Liver (tissue), 9 donors: Measurements from ENCODE around the gene SLC36A4. TPM values are rescaled to one million over a fixed set of nuclear protein-coding genes. Genes with fewer than 3 reads are reported as not detected.

Source experiments
- DNase-seq: peaks from one replicate; pipeline ENCODE4 v3.0.0-alpha.2; 2017; ENCODE audit warnings: low spot score
- H3K27ac ChIP-seq, 2 donors: one replicate each; pipeline ENCODE4 v1.7.0; 2013; ENCODE audit warnings: inconsistent platforms in 2 of 2, low read length in 2 of 2, control low read depth in 1 of 2, low read depth in 1 of 2, mild to moderate bottlenecking in 1 of 2
- H3K27me3 ChIP-seq, 4 donors: one replicate each; pipeline versions ENCODE4 v1.6.1 to v1.7.0; 2013; ENCODE audit warnings: low read length in 3 of 4, inconsistent platforms in 1 of 4, mild to moderate bottlenecking in 1 of 4, moderate library complexity in 1 of 4; ENCODE audit not compliant: control insufficient read depth in 4 of 4, insufficient read depth in 4 of 4
- H3K36me3 ChIP-seq, 4 donors: one replicate each; pipeline versions ENCODE4 v1.6.1 to v1.7.0; 2013; ENCODE audit warnings: low read length in 3 of 4, mild to moderate bottlenecking in 3 of 4, low read depth in 1 of 4, moderate library complexity in 1 of 4; ENCODE audit not compliant: control insufficient read depth in 4 of 4, insufficient read depth in 3 of 4
- H3K4me1 ChIP-seq, 4 donors: one replicate each; pipeline versions ENCODE4 v1.6.1 to v1.7.0; 2013; ENCODE audit warnings: low read length in 3 of 4, mild to moderate bottlenecking in 3 of 4, moderate library complexity in 1 of 4; ENCODE audit not compliant: control insufficient read depth in 4 of 4, insufficient read depth in 4 of 4
- H3K4me3 ChIP-seq, 3 donors: one replicate each; pipeline versions ENCODE4 v1.6.1 to v1.7.0; 2013; ENCODE audit warnings: low read length in 3 of 3, control low read depth in 1 of 3, low read depth in 1 of 3, mild to moderate bottlenecking in 1 of 3
- H3K9ac ChIP-seq, 2 donors: one replicate each; pipeline ENCODE4 v1.7.0; 2013; ENCODE audit warnings: low read length in 2 of 2, mild to moderate bottlenecking in 2 of 2, moderate library complexity in 2 of 2, control low read depth in 1 of 2, low read depth in 1 of 2
- H3K9me3 ChIP-seq, 4 donors: one replicate each; pipeline versions ENCODE4 v1.6.1 to v1.7.0; 2013; ENCODE audit warnings: low read length in 3 of 4; ENCODE audit not compliant: control insufficient read depth in 4 of 4
- CTCF ChIP-seq: fragments of 150-350 bp; IDR thresholded peaks from 2 replicates; pipeline ENCODE4 v1.5.1; 2017; ENCODE audit warnings: improper control_type of control experiment, low read depth, low read length; ENCODE audit not compliant: missing input control
- EGR1 ChIP-seq, 2 donors: IDR thresholded peaks; 2 replicates each; pipeline ENCODE4 v1.6.1; 2016 to 2018; ENCODE audit warnings: antibody characterized with exemption in 2 of 2, low read depth in 2 of 2
- FOXA1 ChIP-seq: IDR thresholded peaks from 2 replicates; pipeline ENCODE4 v1.6.1; 2016; ENCODE audit warnings: antibody characterized with exemption
- FOXA2 ChIP-seq: IDR thresholded peaks from 2 replicates; pipeline ENCODE4 v1.6.1; 2016; ENCODE audit warnings: antibody characterized with exemption
- GABPA ChIP-seq, 2 donors: IDR thresholded peaks in 1 of 2; conservative IDR thresholded peaks in 1 of 2; 2 replicates each; pipeline ENCODE4 v1.6.1; 2016; ENCODE audit warnings: antibody characterized with exemption in 2 of 2, mild to moderate bottlenecking in 1 of 2, moderate library complexity in 1 of 2
- HNF4G ChIP-seq: IDR thresholded peaks from 2 replicates; pipeline ENCODE4 v1.6.1; 2016; ENCODE audit warnings: antibody characterized with exemption
- JUND ChIP-seq, 2 donors: IDR thresholded peaks; 2 replicates each; pipeline ENCODE4 v1.6.1; 2016; ENCODE audit warnings: antibody characterized with exemption in 2 of 2
- NR2F2 ChIP-seq: IDR thresholded peaks from 2 replicates; pipeline ENCODE4 v1.6.1; 2016; ENCODE audit warnings: antibody characterized with exemption
- RAD21 ChIP-seq, 2 donors: IDR thresholded peaks; 2 replicates each; pipeline ENCODE4 v1.6.1; 2016; ENCODE audit warnings: antibody characterized with exemption in 2 of 2, mild to moderate bottlenecking in 2 of 2
- RXRA ChIP-seq, 2 donors: IDR thresholded peaks; 2 replicates each; pipeline ENCODE4 v1.6.1; 2017 to 2018; ENCODE audit warnings: antibody characterized with exemption in 2 of 2, mild to moderate bottlenecking in 1 of 2
- SP1 ChIP-seq: IDR thresholded peaks from 2 replicates; pipeline ENCODE4 v1.6.1; 2018; ENCODE audit warnings: antibody characterized with exemption, mild to moderate bottlenecking
- TAF1 ChIP-seq: conservative IDR thresholded peaks from 2 replicates; pipeline ENCODE4 v1.6.1; 2016; ENCODE audit warnings: antibody characterized with exemption, mild to moderate bottlenecking
- YY1 ChIP-seq: IDR thresholded peaks from 2 replicates; pipeline ENCODE4 v1.6.1; 2016; ENCODE audit warnings: antibody characterized with exemption, mild to moderate bottlenecking
- ZBTB33 ChIP-seq: IDR thresholded peaks from 2 replicates; pipeline ENCODE4 v1.6.1; 2016; ENCODE audit warnings: antibody characterized with exemption
- WGBS: extraction: QIAGEN DNeasy Blood & Tissue Kit; methylation state at CpG from one replicate; pipeline ENCODE4 v1.1.7; 2013; 5-methylcytosine and 5-hydroxymethylcytosine counted together
- polyA plus RNA-seq, 2 donors: library from polyadenylated mRNA; stranded (reverse) in 1 of 2; unstranded in 1 of 2; fragments of 200-250 nt in 1 of 2; fragments of >200 nt in 1 of 2; fragmentation: Nextera tagmentation in 1 of 2; extraction: Ambion mirVana in 1 of 2; gene quantifications; one replicate each; pipeline versions ENCODE4 v1.2.1 to v1.2.3, GENCODE V29; 2013 to 2015
- total RNA-seq, 2 donors: library from RNA; depleted of rRNA; stranded (reverse); fragments of >200 nt; gene quantifications; one replicate each; pipeline ENCODE4 v1.2.3, GENCODE V29; 2014
- TF ChIP-seq, protein P1 (sequence below): IDR thresholded peaks from 2 replicates; pipeline ENCODE4 v1.6.1; 2016; ENCODE audit warnings: antibody characterized with exemption
- TF ChIP-seq, protein P2 (sequence below): IDR thresholded peaks from 2 replicates; pipeline ENCODE4 v1.6.1; 2016; ENCODE audit warnings: antibody characterized with exemption, mild to moderate bottlenecking
- donor health status: healthy.
- donor health status: healthy.
- donor health status: healthy.
- donor health status: healthy.
- donor health status: healthy.

The SLC36A4 gene
- total and polyA plus RNA-seq, 4 donors, result 6.4 to 11.7 (median 7.4) TPM

GRCh38 chr11:93238956-93239355 is 41.2 kb upstream of the SLC36A4 start:
- no peak for DNase-seq
- 97% methylated on average over 2 of the region's 2 CpGs for WGBS
- H3K27ac ChIP-seq, result no peak overlapping the region
- H3K27me3 ChIP-seq, result no peaks in the 10 kb centered on the region
- no peak overlapping the region for H3K4me3 ChIP-seq
- TF ChIP-seq RXRA (IDR thresholded peaks at IDR 0.05) (no peak), GABPA (IDR thresholded peaks at IDR 0.05 in 1 of 2, conservative IDR thresholded peaks at IDR 0.05 in 1 of 2) (no peak), FOXA1 (no peak), ZBTB33 (no peak), JUND (IDR thresholded peaks at IDR 0.05) (no peak), NR2F2 (no peak), RAD21 (IDR thresholded peaks at IDR 0.05) (no peak), TAF1 (no peak), HNF4G (no peak), EGR1 (IDR thresholded peaks at IDR 0.05; ENCODE audit: low read depth in 2 of 2) (no peak), SP1 (no peak)
- TF ChIP-seq, protein P1, sequence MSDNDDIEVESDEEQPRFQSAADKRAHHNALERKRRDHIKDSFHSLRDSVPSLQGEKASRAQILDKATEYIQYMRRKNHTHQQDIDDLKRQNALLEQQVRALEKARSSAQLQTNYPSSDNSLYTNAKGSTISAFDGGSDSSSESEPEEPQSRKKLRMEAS, result no peak
- TF ChIP-seq, protein P2, sequence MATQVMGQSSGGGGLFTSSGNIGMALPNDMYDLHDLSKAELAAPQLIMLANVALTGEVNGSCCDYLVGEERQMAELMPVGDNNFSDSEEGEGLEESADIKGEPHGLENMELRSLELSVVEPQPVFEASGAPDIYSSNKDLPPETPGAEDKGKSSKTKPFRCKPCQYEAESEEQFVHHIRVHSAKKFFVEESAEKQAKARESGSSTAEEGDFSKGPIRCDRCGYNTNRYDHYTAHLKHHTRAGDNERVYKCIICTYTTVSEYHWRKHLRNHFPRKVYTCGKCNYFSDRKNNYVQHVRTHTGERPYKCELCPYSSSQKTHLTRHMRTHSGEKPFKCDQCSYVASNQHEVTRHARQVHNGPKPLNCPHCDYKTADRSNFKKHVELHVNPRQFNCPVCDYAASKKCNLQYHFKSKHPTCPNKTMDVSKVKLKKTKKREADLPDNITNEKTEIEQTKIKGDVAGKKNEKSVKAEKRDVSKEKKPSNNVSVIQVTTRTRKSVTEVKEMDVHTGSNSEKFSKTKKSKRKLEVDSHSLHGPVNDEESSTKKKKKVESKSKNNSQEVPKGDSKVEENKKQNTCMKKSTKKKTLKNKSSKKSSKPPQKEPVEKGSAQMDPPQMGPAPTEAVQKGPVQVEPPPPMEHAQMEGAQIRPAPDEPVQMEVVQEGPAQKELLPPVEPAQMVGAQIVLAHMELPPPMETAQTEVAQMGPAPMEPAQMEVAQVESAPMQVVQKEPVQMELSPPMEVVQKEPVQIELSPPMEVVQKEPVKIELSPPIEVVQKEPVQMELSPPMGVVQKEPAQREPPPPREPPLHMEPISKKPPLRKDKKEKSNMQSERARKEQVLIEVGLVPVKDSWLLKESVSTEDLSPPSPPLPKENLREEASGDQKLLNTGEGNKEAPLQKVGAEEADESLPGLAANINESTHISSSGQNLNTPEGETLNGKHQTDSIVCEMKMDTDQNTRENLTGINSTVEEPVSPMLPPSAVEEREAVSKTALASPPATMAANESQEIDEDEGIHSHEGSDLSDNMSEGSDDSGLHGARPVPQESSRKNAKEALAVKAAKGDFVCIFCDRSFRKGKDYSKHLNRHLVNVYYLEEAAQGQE, result no peak
- no peaks in the 10 kb centered on the region for H3K36me3 ChIP-seq
- no peak overlapping the region for H3K9ac ChIP-seq
- H3K9me3 ChIP-seq, result no peaks in the 10 kb centered on the region
- H3K4me1 ChIP-seq, result peaks cover 0 to 2% (median 0%) of the 10 kb centered on the region in 4 donors

- Histone ChIP-seq H3K4me1 (peaks cover 0 to 2% (median 0%) of the 10 kb centered on the region in 4 donors), H3K9me3 (no peaks in the 10 kb centered on the region), H3K4me3 (no peak overlapping the region), H3K27me3 (no peaks in the 10 kb centered on the region), H3K27ac (no peak overlapping the region), H3K36me3 (no peaks in the 10 kb centered on the region), H3K9ac (no peak overlapping the region)
- TF ChIP-seq YY1 (no peak), FOXA2 (no peak), RXRA (IDR thresholded peaks at IDR 0.05) (peak in 1 of 2 donors; percentile 34), CTCF (peak; percentile 47), JUND (IDR thresholded peaks at IDR 0.05) (no peak), TAF1 (no peak), RAD21 (IDR thresholded peaks at IDR 0.05) (peak; percentile 67 to 78)
- TF ChIP-seq, protein P1, result no peak
- DNase-seq, result no peak
- 44% methylated on average over 10 of the region's 10 CpGs for WGBS
Measured at GRCh38 chr11:93236741-93237675, 39.2 kb upstream of the SLC36A4 start.
